Mucosa of gallbladder (tissue), 1 donor: ENCODE measurements around the gene KCNJ5. TPM values are rescaled to one million over a fixed set of nuclear protein-coding genes. Genes with fewer than 3 reads are reported as not detected.

Experiments
- DNase-seq: peaks from one replicate; pipeline ENCODE4 v3.0.0-alpha.2; 2020; ENCODE audit warnings: low spot score
- total RNA-seq: library from RNA; stranded (reverse); gene quantifications from one replicate; pipeline ENCODE4 v1.2.1, GENCODE V29; 2021
- donor health status: DM: no; HTN: no; CAD: no.

The KCNJ5 gene
- total RNA-seq, 1 donor from 2014 or later, result 1.6 TPM

DNA sequence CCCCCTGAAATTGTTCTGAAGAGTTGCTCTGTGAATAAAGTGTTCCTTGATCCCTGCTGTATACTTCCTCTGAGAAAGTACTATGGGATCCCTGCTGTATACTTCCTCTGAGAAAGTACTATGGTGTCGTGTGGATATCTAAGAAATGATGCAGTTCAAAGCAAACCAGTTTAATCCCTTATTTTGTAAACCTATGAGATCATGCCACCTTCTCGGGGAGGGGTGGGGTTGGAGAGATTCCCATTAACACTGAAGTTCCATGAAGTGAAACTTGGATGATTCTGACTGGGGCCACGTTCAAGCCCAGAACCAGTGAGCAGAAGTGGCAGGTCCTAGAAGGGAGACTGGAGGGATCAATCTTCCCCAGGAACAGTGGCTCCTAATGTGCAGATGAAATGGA is 64.5 kb downstream of the KCNJ5 start:
- no peak for DNase-seq

DNA sequence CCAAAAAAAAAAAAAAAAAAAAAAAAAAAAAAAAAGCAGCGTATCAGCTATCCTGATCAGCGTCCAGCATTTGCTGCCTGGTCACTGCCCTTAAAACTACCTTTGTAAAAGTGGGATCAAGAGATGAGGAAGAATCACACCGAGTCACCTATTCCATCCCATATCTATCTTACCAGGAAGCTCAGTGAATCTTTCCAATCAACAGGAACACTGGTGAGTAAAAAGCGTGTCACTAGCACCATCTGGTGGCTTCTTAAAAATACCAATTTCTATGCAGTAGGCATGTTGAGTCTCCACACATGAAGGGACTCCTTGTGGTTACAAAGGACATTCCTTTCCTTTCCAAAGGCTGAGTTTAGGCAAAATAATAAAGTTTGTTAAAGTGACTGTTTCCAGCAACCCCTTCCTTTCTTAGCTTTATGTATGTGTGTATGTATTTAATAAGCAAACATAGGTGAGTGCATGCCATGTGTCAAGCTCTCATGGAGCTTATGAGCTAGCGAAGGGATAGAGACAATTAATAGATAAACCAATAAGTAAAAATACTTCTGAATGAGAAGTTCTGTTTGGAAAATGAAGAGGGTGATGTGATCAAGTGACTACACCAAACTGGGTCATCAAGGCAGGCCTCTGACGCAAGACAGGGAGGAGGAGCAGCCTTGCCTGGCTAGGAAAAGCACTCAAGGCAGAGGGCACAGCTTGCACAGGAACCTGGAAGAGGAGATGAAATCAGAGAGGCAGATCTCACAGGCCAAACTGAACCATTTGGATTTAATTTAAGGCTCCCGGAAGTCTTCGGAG is 65.4 kb downstream of the KCNJ5 start:
- DNase-seq, result peak; percentile 51

- DNase-seq, result no peak
These were observed 66.0 kb downstream of the KCNJ5 start for GRCh38 chr11:128957202-128957482.

GRCh38 chr11:128961645-128962044 is 70.5 kb downstream of the KCNJ5 start:
- DNase-seq, result no peak

GRCh38 chr11:128962896-128963295 is 71.7 kb downstream of the KCNJ5 start:
- DNase-seq, result no peak

DNA sequence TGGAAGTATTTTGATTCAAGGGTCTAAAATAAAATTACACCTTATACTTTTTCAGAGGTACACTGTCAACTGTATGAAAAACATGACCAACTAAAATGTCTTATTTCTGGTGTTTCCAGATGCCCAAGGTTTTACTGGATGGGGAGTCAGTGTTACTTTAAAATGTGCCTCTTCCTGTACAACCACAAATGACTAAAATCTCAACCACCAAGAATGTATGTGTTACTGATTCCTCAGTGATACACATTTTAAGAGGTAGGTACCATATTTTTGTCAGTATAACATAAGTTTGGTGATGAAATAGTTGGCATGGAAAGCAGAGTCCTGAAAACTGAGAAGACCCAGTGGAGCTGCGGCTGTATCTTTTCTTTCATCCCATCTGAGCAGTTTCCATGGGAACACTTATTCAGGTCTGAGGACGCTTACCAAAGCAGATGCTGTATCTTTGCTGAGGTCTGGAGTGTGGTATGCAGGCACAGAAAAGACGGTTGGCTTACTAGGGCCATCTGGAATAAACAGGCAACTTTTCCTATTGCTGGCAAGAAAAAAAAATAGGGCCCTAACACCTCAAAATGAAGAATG is 72.7 kb downstream of the KCNJ5 start:
- no peak for DNase-seq

GRCh38 chr11:128964463-128964930 is 73.3 kb downstream of the KCNJ5 start:
- no peak for DNase-seq

DNA sequence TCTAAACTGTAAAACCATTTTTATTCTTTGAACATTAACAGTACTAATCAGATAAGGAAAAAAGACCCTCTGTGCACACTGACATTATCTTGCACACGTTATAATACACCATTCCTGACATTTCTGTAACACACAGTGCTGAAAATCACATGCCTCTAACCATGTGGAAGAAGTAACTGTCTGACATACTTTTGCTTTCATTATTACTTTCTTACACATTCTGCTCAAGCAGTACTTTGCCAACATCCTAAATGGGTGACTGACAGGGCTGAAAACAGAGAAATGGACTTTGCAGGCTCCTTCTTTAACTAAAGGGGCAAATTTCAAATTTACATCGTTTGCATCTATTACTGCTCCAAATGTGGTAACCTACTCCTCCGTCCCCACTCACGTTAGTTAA is 74.3 kb downstream of the KCNJ5 start:
- DNase-seq, result no peak

DNA sequence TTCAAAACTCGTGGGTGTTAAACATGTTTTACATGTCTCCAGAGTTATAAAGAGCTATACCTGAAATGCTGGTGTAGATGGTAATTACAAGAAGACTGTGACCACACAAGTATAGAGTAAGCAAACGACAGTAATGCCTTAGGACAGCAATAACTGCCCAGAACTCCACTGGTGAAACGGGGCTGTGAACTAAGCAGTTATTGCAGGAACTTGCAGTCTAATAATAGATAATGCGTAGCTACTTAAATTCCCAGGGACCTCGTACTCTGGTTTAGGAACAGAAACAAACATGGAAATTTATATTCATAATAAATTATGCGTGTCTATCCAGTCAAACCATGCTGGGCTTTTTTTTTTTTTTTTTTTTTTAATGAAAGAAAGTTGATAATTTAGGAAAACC is 76.4 kb downstream of the KCNJ5 start:
- no peak for DNase-seq

DNA sequence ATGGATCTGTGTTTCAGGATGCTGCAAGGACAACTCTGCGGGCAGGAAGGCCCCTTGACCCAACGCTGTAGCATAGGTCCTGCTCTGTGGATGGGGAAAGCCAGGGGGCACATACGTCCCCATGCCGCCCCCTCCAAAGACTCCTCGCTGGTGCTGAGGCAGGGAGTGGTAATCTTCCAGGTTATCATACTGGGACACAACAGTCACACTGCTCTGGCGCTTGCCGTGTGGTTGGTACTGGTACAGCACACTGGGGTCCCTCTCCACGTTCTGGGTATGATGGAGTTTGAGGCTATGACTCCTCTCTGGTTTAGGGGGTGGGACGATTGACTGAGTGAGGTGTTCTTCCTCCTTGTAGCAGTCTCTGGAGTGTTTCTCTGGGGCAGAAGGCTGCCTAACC is 77.8 kb downstream of the KCNJ5 start:
- DNase-seq, result no peak

Other genes starting within 250 kb of the KCNJ5 start
- gene FLI1, start 197.3 kb upstream of the KCNJ5 start, total RNA-seq, result 20.7 TPM
- not detected for gene KCNJ1, start 24.1 kb upstream of the KCNJ5 start, total RNA-seq
- gene TP53AIP1, start 51.5 kb downstream of the KCNJ5 start, total RNA-seq, result not detected